ENCODE measurements around the gene PGLYRP3. TPM values are rescaled to one million over a fixed set of nuclear protein-coding genes. Genes with fewer than 3 reads are reported as not detected.

Gene PGLYRP3
- total RNA-seq, 2 donors from 2014 or later: not detected

DNA sequence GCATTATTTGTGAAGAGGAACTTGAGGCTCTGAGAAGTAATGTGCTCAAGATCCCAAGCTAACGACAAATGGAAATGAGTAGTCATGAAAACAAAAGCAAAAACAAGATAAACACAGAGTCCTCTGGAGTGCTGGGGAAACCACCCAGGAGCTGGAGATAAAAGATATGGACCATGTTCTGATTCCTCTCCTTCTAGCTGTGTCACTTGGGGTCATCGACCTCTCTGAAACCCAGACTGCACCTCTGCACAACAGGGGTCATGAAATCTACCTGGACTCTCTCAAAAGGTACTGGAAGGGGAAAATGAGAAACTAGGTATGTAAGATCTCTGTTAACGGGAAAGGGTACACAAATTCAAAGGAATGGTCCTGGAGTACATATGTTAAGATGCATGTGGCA is 29.4 kb upstream of the PGLYRP3 start:
- ATAC-seq: no peak
- H3K27ac ChIP-seq: no peak overlapping the region
- WGBS, 2 donors: 56 to 69% methylated on average over 3 of the region's 3 CpGs
- peaks cover 11% of the 10 kb centered on the region for H3K4me1 ChIP-seq
- no peak overlapping the region for H3K4me3 ChIP-seq
- H3K27me3 ChIP-seq: no peaks in the 10 kb centered on the region
- intact Hi-C loops (cut with DNase I): no loop called here
- DNase-seq: no peak
- no peaks in the 10 kb centered on the region for H3K9me3 ChIP-seq
- H3K36me3 ChIP-seq (replicated peaks in 1 of 2; ENCODE audit: insufficient read depth in 1 of 2, low read depth in 2 of 2): no peaks in the 10 kb centered on the region
- TF ChIP-seq POLR2A (IDR thresholded peaks at IDR 0.05): no peak
- TF ChIP-seq, protein P1, sequence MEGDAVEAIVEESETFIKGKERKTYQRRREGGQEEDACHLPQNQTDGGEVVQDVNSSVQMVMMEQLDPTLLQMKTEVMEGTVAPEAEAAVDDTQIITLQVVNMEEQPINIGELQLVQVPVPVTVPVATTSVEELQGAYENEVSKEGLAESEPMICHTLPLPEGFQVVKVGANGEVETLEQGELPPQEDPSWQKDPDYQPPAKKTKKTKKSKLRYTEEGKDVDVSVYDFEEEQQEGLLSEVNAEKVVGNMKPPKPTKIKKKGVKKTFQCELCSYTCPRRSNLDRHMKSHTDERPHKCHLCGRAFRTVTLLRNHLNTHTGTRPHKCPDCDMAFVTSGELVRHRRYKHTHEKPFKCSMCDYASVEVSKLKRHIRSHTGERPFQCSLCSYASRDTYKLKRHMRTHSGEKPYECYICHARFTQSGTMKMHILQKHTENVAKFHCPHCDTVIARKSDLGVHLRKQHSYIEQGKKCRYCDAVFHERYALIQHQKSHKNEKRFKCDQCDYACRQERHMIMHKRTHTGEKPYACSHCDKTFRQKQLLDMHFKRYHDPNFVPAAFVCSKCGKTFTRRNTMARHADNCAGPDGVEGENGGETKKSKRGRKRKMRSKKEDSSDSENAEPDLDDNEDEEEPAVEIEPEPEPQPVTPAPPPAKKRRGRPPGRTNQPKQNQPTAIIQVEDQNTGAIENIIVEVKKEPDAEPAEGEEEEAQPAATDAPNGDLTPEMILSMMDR (IDR thresholded peaks at IDR 0.05): no peak

DNA sequence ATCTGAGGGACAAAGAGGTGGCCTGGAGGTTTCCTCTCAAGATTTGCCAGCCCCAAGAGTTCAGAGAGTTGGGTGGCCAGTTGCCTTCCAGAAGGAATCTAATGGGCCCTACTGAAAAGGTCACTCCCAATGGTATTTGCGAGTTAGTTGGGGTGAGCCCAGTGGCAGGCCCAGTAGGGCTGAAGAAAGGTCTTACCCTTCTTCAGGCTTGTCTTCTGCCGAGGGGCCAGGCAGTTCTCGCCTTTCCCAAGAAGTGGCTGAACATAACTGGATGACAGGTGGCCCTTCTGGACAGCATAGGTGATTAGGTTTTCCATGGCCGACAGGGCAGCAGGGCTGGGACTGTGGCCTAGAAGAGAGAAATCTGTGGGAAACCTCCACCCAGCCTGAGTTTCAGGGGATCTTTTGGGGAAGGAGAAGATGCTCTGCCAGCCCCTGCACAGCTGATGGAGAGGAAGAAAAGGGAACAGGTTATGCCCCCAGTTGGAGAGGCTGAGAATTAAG is 28.7 kb upstream of the PGLYRP3 start:
- H3K27ac ChIP-seq: no peak overlapping the region
- ATAC-seq (no peak), DNase-seq (no peak)
- intact Hi-C loops (cut with DNase I): no loop called here
- no peaks in the 10 kb centered on the region for H3K9me3 ChIP-seq
- 77 to 94% methylated on average over 4 of the region's 4 CpGs for WGBS, 2 donors
- H3K27me3 ChIP-seq: no peaks in the 10 kb centered on the region
- no peak for TF ChIP-seq POLR2A (IDR thresholded peaks at IDR 0.05)
- TF ChIP-seq, protein P1 (IDR thresholded peaks at IDR 0.05): no peak
- H3K4me3 ChIP-seq: no peak overlapping the region
- peaks cover 11% of the 10 kb centered on the region for H3K4me1 ChIP-seq
- no peaks in the 10 kb centered on the region for H3K36me3 ChIP-seq (replicated peaks in 1 of 2; ENCODE audit: insufficient read depth in 1 of 2, low read depth in 2 of 2)

DNA sequence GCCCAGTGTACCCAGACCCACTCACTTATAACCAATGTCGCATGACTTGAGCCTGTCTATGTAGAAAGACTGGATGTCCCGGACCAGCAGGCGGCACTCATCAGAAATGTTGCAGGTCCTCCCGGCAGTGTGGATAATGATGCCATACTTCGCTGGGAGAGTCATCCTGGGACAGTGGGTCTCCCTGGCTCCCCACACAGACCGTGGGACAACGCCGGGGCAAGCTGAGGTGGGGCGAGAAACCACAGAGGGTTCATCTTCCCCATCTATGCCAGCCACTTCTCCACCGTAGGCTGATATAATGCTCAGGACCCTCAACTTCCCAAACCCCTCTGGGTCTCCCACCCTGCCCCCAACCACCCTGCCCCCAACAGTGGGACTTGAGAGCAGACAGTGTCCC is 27.6 kb upstream of the PGLYRP3 start:
- H3K27me3 ChIP-seq: no peaks in the 10 kb centered on the region
- TF ChIP-seq POLR2A (IDR thresholded peaks at IDR 0.05): no peak
- TF ChIP-seq, protein P1 (IDR thresholded peaks at IDR 0.05): no peak
- DNase-seq (no peak), ATAC-seq (no peak)
- H3K4me1 ChIP-seq: peaks cover 11% of the 10 kb centered on the region
- intact Hi-C loops (cut with DNase I): no loop called here
- no peak overlapping the region for H3K27ac ChIP-seq
- WGBS, 2 donors: 82 to 88% methylated on average over 10 of the region's 10 CpGs
- no peaks in the 10 kb centered on the region for H3K36me3 ChIP-seq (replicated peaks in 1 of 2; ENCODE audit: insufficient read depth in 1 of 2, low read depth in 2 of 2)
- no peak overlapping the region for H3K4me3 ChIP-seq
- no peaks in the 10 kb centered on the region for H3K9me3 ChIP-seq

DNA sequence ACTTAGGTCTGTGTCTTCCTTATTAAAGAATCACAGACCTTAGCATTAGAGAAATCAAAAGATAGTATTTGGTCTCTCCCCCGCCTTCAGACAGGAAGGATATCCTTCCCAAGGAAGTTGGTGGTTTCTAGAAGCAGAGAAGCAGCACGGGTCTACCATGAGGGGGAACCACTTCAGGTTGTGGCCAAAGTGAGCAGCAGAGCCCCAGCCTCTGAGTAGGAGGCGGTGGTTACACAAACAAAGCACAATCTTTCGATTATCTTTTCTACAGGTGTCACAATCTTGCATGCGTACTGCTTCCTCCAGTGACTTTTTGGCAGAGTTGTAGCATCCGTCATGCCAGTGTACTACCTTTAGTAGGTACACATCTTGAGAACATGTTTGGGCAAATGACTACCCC is 27.1 kb upstream of the PGLYRP3 start:
- 45 to 51% methylated on average over 6 of the region's 6 CpGs for WGBS, 2 donors
- DNase-seq (no peak), ATAC-seq (no peak)
- H3K27me3 ChIP-seq: no peaks in the 10 kb centered on the region
- H3K9me3 ChIP-seq: no peaks in the 10 kb centered on the region
- TF ChIP-seq, protein P1 (IDR thresholded peaks at IDR 0.05): no peak
- no peak for TF ChIP-seq POLR2A (IDR thresholded peaks at IDR 0.05)
- no peaks in the 10 kb centered on the region for H3K36me3 ChIP-seq (replicated peaks in 1 of 2; ENCODE audit: insufficient read depth in 1 of 2, low read depth in 2 of 2)
- intact Hi-C loops (cut with DNase I): no loop called here
- no peak overlapping the region for H3K27ac ChIP-seq
- no peak overlapping the region for H3K4me3 ChIP-seq
- peaks cover 7% of the 10 kb centered on the region for H3K4me1 ChIP-seq

All from body of pancreas (tissue), 4 donors.